Keratinocyte (primary cell): Measurements from ENCODE around the gene TRIB2.

Experiments used
- EZH2 ChIP-seq: IDR thresholded peaks from one replicate; pipeline ENCODE4 v1.6.1; 2012; ENCODE audit warnings: inconsistent platforms, mild to moderate bottlenecking, low read length, moderate library complexity
- TF ChIP-seq, protein P1 (sequence below), 3 experiments: IDR thresholded peaks in 1 of 3; conservative IDR thresholded peaks in 1 of 3; optimal IDR thresholded peaks in 1 of 3; 2 replicates in 2 of 3; 3 replicates in 1 of 3; pipeline versions ENCODE3 to v1.5.1; 2011; ENCODE audit warnings: low read length in 3 of 3, mild to moderate bottlenecking in 3 of 3, moderate library complexity in 2 of 3, control low read depth in 1 of 3, inconsistent platforms in 1 of 3; ENCODE audit not compliant: insufficient read depth in 2 of 3; ENCODE audit errors: extremely low read depth in 1 of 3

DNA sequence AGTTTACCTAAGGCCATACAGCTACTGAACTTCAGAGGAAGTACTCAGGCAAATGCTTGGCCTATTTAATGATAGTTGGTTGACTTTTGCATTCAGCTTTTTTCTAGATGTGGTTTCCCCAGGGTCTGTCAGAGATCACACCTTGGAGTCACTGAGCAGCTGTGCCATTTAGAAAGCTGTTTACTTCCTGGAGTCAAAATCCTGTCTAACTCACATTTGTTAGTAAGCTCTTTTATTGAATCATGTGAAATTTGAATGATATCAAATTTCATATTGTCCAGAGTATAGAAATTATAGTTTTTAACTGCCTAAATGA is 7.6 kb upstream of the TRIB2 start:
- TF ChIP-seq, protein P1, sequence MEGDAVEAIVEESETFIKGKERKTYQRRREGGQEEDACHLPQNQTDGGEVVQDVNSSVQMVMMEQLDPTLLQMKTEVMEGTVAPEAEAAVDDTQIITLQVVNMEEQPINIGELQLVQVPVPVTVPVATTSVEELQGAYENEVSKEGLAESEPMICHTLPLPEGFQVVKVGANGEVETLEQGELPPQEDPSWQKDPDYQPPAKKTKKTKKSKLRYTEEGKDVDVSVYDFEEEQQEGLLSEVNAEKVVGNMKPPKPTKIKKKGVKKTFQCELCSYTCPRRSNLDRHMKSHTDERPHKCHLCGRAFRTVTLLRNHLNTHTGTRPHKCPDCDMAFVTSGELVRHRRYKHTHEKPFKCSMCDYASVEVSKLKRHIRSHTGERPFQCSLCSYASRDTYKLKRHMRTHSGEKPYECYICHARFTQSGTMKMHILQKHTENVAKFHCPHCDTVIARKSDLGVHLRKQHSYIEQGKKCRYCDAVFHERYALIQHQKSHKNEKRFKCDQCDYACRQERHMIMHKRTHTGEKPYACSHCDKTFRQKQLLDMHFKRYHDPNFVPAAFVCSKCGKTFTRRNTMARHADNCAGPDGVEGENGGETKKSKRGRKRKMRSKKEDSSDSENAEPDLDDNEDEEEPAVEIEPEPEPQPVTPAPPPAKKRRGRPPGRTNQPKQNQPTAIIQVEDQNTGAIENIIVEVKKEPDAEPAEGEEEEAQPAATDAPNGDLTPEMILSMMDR (optimal IDR thresholded peaks at IDR 0.05 in 1 of 3, IDR thresholded peaks at IDR 0.05 in 1 of 3, conservative IDR thresholded peaks at IDR 0.05 in 1 of 3; ENCODE audit: extremely low read depth in 1 of 3, insufficient read depth in 2 of 3, low read length in 3 of 3), result no peak
- TF ChIP-seq EZH2, result no peak
